K562 (cell line): Measurements from ENCODE around the gene USP32. TPM values are rescaled to one million over a fixed set of nuclear protein-coding genes. Genes with fewer than 3 reads are reported as not detected.

Experiments
- ADNP ChIP-seq: fragments of 200-800 bp; sonication (Bioruptor generic); IDR thresholded peaks from 2 replicates; pipeline ENCODE4 v1.6.1; 2016; ENCODE audit warnings: missing genetic modification characterization, missing compliant biosample characterization
- AFF1 ChIP-seq, 2 experiments: fragments of 450-650 bp; IDR thresholded peaks; 2 replicates each; pipeline ENCODE4 v1.6.1; 2018; ENCODE audit warnings: mild to moderate bottlenecking in 2 of 2, low read depth in 1 of 2; ENCODE audit not compliant: partially characterized antibody in 2 of 2
- ARHGAP35 ChIP-seq: fragments of 450-650 bp; IDR thresholded peaks from 2 replicates; pipeline ENCODE4 v1.6.1; 2018; ENCODE audit not compliant: partially characterized antibody
- ATF4 ChIP-seq: fragments of 450-650 bp; formaldehyde crosslinking; IDR thresholded peaks from 2 replicates; pipeline ENCODE4 v1.4.0; 2022; ENCODE audit warnings: mild to moderate bottlenecking, moderate library complexity
- CHCHD3 ChIP-seq: fragments of 250-450 bp; sonication (Bioruptor Pico); IDR thresholded peaks from 2 replicates; pipeline ENCODE4 v2.1.2; 2022; ENCODE audit warnings: mild to moderate bottlenecking
- KAT8 ChIP-seq: fragments of 450-650 bp; IDR thresholded peaks from 2 replicates; pipeline ENCODE4 v1.6.1; 2016; ENCODE audit warnings: low read depth, mild to moderate bottlenecking
- MYBL2 ChIP-seq, 2 experiments: fragments of 450-650 bp in 1 of 2; sonication (generic) in 1 of 2; formaldehyde crosslinking in 1 of 2; IDR thresholded peaks; 2 replicates each; pipeline versions ENCODE4 v1.6.1 to v1.8.1; 2017 to 2022; ENCODE audit warnings: borderline replicate concordance in 1 of 2, inconsistent platforms in 1 of 2, low read depth in 1 of 2, mild to moderate bottlenecking in 1 of 2, missing genetic modification reagents in 1 of 2, moderate library complexity in 1 of 2
- PHTF2 ChIP-seq: fragments of 250-450 bp; sonication (Bioruptor Pico); IDR thresholded peaks from 2 replicates; pipeline ENCODE4 v1.5.0; 2021; ENCODE audit warnings: mild to moderate bottlenecking
- RCOR1 ChIP-seq, 2 experiments: IDR thresholded peaks; 2 replicates each; pipeline ENCODE4 v1.6.1; 2012; ENCODE audit warnings: low read depth in 2 of 2, low read length in 2 of 2, borderline replicate concordance in 1 of 2, improper control_type of control experiment in 1 of 2
- SP2 ChIP-seq: IDR thresholded peaks from 2 replicates; pipeline ENCODE4 v1.6.1; 2011; ENCODE audit warnings: mild to moderate bottlenecking, low read depth, low read length, moderate library complexity; ENCODE audit not compliant: poor library complexity, severe bottlenecking; ENCODE audit errors: extremely low read depth
- SREBF2 ChIP-seq: sonication (generic); formaldehyde crosslinking; IDR thresholded peaks from 2 replicates; pipeline ENCODE4 v1.4.0; 2020; ENCODE audit warnings: mild to moderate bottlenecking, missing genetic modification reagents
- ZBTB43 ChIP-seq: sonication (generic); formaldehyde crosslinking; IDR thresholded peaks from 2 replicates; pipeline ENCODE4 v1.8.0; 2023; ENCODE audit warnings: mild to moderate bottlenecking, missing genetic modification reagents
- ZC3H11A ChIP-seq: IDR thresholded peaks from 2 replicates; pipeline ENCODE4 v1.6.1; 2012; ENCODE audit warnings: low read depth, low read length, improper control_type of control experiment
- ZNF311 ChIP-seq: fragments of 250-450 bp; sonication (Bioruptor Pico); IDR thresholded peaks from 2 replicates; pipeline ENCODE4 v1.4.0; 2020; ENCODE audit warnings: mild to moderate bottlenecking, moderate library complexity
- ZNF324 ChIP-seq: fragments of 250-450 bp; sonication (Bioruptor Pico); IDR thresholded peaks from 2 replicates; pipeline ENCODE4 v1.4.0; 2020; ENCODE audit warnings: mild to moderate bottlenecking
- ZNF408 ChIP-seq: fragments of 250-450 bp; sonication (Bioruptor Pico); IDR thresholded peaks from 2 replicates; pipeline ENCODE4 v1.4.0; 2020; ENCODE audit warnings: low read depth, mild to moderate bottlenecking, moderate library complexity
- polyA plus RNA-seq, 8 experiments: library from polyadenylated mRNA; depleted of rRNA in 4 of 8; stranded (reverse) in 5 of 8; unstranded in 3 of 8; fragments of >200 nt; fragmentation: Nextera tagmentation in 2 of 8; fragmentation: Illumina TruSeq in 1 of 8; extraction: Ambion mirVana in 2 of 8; extraction: Trizol in 1 of 8; gene quantifications; 2 replicates each; pipeline versions ENCODE4 v1.2.1 to v1.2.3, GENCODE V29; 2011 to 2014; ENCODE audit warnings: inconsistent platforms in 1 of 8, missing spikeins in 1 of 8
- total RNA-seq, 7 experiments: library from RNA; depleted of rRNA in 6 of 7; stranded (reverse); fragments of >200 nt in 6 of 7; fragmentation: Illumina TruSeq in 2 of 7; extraction: Trizol in 2 of 7; gene quantifications; 2 replicates each; pipeline versions ENCODE4 v1.2.1 to v1.2.3, GENCODE V29; 2011 to 2021; ENCODE audit warnings: low replicate concordance in 1 of 7
- TF ChIP-seq, protein P1 (sequence below): fragments of 450-650 bp; formaldehyde crosslinking; IDR thresholded peaks from 2 replicates; pipeline ENCODE4 v1.4.0; 2020; ENCODE audit warnings: mild to moderate bottlenecking
- TF ChIP-seq, protein P2 (sequence below): fragments of 250-450 bp; sonication (Bioruptor Pico); IDR thresholded peaks from 2 replicates; pipeline ENCODE4 v1.5.0; 2021; ENCODE audit warnings: mild to moderate bottlenecking, borderline replicate concordance

Gene USP32
- total and polyA plus RNA-seq, 9 of the 15 experiments (the other 6 are each of a cell fraction or from before 2014, with no cell fraction given) = 18.0 to 69.3 (median 47.1) TPM

GRCh38 chr17:60391471-60392041 is 377 bp downstream of the USP32 start (continued):
- TF ChIP-seq, protein P1, sequence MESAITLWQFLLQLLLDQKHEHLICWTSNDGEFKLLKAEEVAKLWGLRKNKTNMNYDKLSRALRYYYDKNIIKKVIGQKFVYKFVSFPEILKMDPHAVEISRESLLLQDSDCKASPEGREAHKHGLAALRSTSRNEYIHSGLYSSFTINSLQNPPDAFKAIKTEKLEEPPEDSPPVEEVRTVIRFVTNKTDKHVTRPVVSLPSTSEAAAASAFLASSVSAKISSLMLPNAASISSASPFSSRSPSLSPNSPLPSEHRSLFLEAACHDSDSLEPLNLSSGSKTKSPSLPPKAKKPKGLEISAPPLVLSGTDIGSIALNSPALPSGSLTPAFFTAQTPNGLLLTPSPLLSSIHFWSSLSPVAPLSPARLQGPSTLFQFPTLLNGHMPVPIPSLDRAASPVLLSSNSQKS = no peak
- TF ChIP-seq RCOR1 (IDR thresholded peaks at IDR 0.05; ENCODE audit: borderline replicate concordance in 1 of 2, low read depth in 2 of 2, low read length in 2 of 2) = no peak
- TF ChIP-seq SP2 = no peak
- TF ChIP-seq ATF4 = no peak
- TF ChIP-seq, protein P2, sequence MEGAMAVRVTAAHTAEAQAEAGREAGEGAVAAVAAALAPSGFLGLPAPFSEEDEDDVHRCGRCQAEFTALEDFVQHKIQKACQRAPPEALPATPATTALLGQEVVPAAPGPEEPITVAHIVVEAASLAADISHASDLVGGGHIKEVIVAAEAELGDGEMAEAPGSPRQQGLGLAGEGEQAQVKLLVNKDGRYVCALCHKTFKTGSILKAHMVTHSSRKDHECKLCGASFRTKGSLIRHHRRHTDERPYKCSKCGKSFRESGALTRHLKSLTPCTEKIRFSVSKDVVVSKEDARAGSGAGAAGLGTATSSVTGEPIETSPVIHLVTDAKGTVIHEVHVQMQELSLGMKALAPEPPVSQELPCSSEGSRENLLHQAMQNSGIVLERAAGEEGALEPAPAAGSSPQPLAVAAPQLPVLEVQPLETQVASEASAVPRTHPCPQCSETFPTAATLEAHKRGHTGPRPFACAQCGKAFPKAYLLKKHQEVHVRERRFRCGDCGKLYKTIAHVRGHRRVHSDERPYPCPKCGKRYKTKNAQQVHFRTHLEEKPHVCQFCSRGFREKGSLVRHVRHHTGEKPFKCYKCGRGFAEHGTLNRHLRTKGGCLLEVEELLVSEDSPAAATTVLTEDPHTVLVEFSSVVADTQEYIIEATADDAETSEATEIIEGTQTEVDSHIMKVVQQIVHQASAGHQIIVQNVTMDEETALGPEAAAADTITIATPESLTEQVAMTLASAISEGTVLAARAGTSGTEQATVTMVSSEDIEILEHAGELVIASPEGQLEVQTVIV = no peak
- TF ChIP-seq ADNP (tag) = no peak
- peak; percentile 6 for TF ChIP-seq ARHGAP35
- no peak for TF ChIP-seq ZNF324 (CRISPR knock-in tag)
- TF ChIP-seq ZBTB43 (CRISPR knock-in tag) = 0 out of 2 replicates have a peak, but pooled peaks have one; percentile 56
- TF ChIP-seq ZNF408 = no peak
- no peak for TF ChIP-seq SREBF2 (CRISPR knock-in tag)
- TF ChIP-seq MYBL2 (IDR thresholded peaks at IDR 0.05; ENCODE audit: low read depth) = no peak
- no peak for TF ChIP-seq MYBL2 (CRISPR knock-in tag; IDR thresholded peaks at IDR 0.05; ENCODE audit: borderline replicate concordance)
- TF ChIP-seq KAT8 = no peak
- no peak for TF ChIP-seq AFF1 (IDR thresholded peaks at IDR 0.05; ENCODE audit: low read depth in 1 of 2, partially characterized antibody in 2 of 2)
- peak; percentile 83; the same call in 1 of the 2 replicates for TF ChIP-seq PHTF2 (CRISPR knock-in tag)
- TF ChIP-seq CHCHD3 (CRISPR knock-in tag) = no peak
- no peak for TF ChIP-seq ZNF311 (CRISPR knock-in tag)
- no peak for TF ChIP-seq ZC3H11A
